HepG2 (cell line): ENCODE measurements around the gene NEK8. TPM values are rescaled to one million over a fixed set of nuclear protein-coding genes. Genes with fewer than 3 reads are reported as not detected.

Experiments
- ATRX ChIP-seq: sonication (generic); formaldehyde crosslinking; IDR thresholded peaks from 2 replicates; pipeline ENCODE4 v1.4.0; 2020; ENCODE audit warnings: missing genetic modification reagents, borderline replicate concordance
- GTF2F1 ChIP-seq: fragments of 150-350 bp; IDR thresholded peaks from 2 replicates; pipeline ENCODE4 v1.6.1; 2014; ENCODE audit warnings: low read length
- HOXA3 ChIP-seq: sonication (generic); formaldehyde crosslinking; IDR thresholded peaks from 2 replicates; pipeline ENCODE4 v1.5.0; 2020; ENCODE audit warnings: missing genetic modification reagents
- KMT2A ChIP-seq: sonication (generic); formaldehyde crosslinking; IDR thresholded peaks from 2 replicates; pipeline ENCODE4 v1.4.0; 2020; ENCODE audit warnings: missing genetic modification reagents
- MED8 ChIP-seq: sonication (generic); formaldehyde crosslinking; IDR thresholded peaks from 2 replicates; pipeline ENCODE4 v1.8.1; 2023; ENCODE audit warnings: mild to moderate bottlenecking, missing genetic modification reagents; ENCODE audit not compliant: insufficient replicate concordance
- MEF2D ChIP-seq: sonication (generic); formaldehyde crosslinking; IDR thresholded peaks from 2 replicates; pipeline ENCODE4 v1.5.1; 2020; ENCODE audit warnings: mild to moderate bottlenecking, missing genetic modification reagents
- NCOA2 ChIP-seq: sonication (generic); formaldehyde crosslinking; IDR thresholded peaks from 2 replicates; pipeline ENCODE4 v1.8.0; 2022; ENCODE audit warnings: inconsistent platforms
- NR2F2 ChIP-seq: IDR thresholded peaks from 2 replicates; pipeline ENCODE4 v1.6.1; 2012; ENCODE audit warnings: low read depth, inconsistent platforms, borderline replicate concordance
- REXO4 ChIP-seq: sonication (generic); formaldehyde crosslinking; IDR thresholded peaks from 2 replicates; pipeline ENCODE4 v1.8.0; 2022; ENCODE audit warnings: missing genetic modification reagents, mild to moderate bottlenecking, borderline replicate concordance
- RNF2 ChIP-seq: fragments of 450-650 bp; conservative IDR thresholded peaks from 2 replicates; pipeline ENCODE4 v1.6.1; 2016; ENCODE audit warnings: low read depth
- SNAPC2 ChIP-seq: sonication (generic); formaldehyde crosslinking; IDR thresholded peaks from 2 replicates; pipeline ENCODE4 v1.8.1; 2022; ENCODE audit warnings: mild to moderate bottlenecking, missing genetic modification reagents
- TOE1 ChIP-seq: sonication (generic); formaldehyde crosslinking; IDR thresholded peaks from 2 replicates; pipeline ENCODE4 v1.4.0; 2020; ENCODE audit warnings: mild to moderate bottlenecking, missing genetic modification reagents
- ZNF207 ChIP-seq: fragments of 450-650 bp; IDR thresholded peaks from 2 replicates; pipeline ENCODE4 v1.6.1; 2016; ENCODE audit warnings: antibody characterized with exemption, borderline replicate concordance
- ZNF33A ChIP-seq: sonication (generic); formaldehyde crosslinking; IDR thresholded peaks from 2 replicates; pipeline ENCODE4 v1.5.1; 2020; ENCODE audit warnings: missing genetic modification reagents, mild to moderate bottlenecking, moderate library complexity, borderline replicate concordance
- ZNF678 ChIP-seq: sonication (generic); formaldehyde crosslinking; IDR thresholded peaks from 2 replicates; pipeline ENCODE4 v1.4.0; 2020; ENCODE audit warnings: mild to moderate bottlenecking, missing genetic modification reagents
- ZNF747 ChIP-seq: sonication (generic); formaldehyde crosslinking; IDR thresholded peaks from 2 replicates; pipeline ENCODE4 v1.8.1; 2023; ENCODE audit warnings: missing genetic modification reagents, mild to moderate bottlenecking, borderline replicate concordance
- polyA plus RNA-seq, 8 experiments: library from polyadenylated mRNA; depleted of rRNA in 3 of 8; stranded (reverse) in 7 of 8; unstranded in 1 of 8; fragments of >200 nt; fragmentation: Illumina TruSeq in 4 of 8; extraction: Trizol in 4 of 8; gene quantifications; 2 replicates each; pipeline versions ENCODE4 v1.2.1 to v1.2.3, GENCODE V29; 2011 to 2016; ENCODE audit warnings: low read depth in 4 of 8, missing spikeins in 1 of 8, mixed read lengths in 1 of 8; ENCODE audit not compliant: insufficient read depth in 1 of 8
- total RNA-seq, 5 experiments: library from RNA; depleted of rRNA; stranded (reverse); fragments of >200 nt; fragmentation: Illumina TruSeq; extraction: Trizol; gene quantifications; 2 replicates each; pipeline ENCODE4 v1.2.3, GENCODE V29; 2016; ENCODE audit warnings: low read depth in 1 of 5
- TF ChIP-seq, protein P1 (sequence below): fragments of 450-650 bp; IDR thresholded peaks from 2 replicates; pipeline ENCODE4 v1.6.1; 2017; ENCODE audit warnings: mild to moderate bottlenecking
- TF ChIP-seq, protein P2 (sequence below): sonication (generic); formaldehyde crosslinking; IDR thresholded peaks from one replicate; pipeline ENCODE4 v1.5.1; 2020; ENCODE audit warnings: mild to moderate bottlenecking, missing genetic modification reagents; ENCODE audit errors: not compliant biosample characterization

Gene NEK8
- total and polyA plus RNA-seq, 2 of the 13 experiments (the other 11 are each of a cell fraction or from before 2014, with no cell fraction given): 5.8 to 13.5 TPM

DNA sequence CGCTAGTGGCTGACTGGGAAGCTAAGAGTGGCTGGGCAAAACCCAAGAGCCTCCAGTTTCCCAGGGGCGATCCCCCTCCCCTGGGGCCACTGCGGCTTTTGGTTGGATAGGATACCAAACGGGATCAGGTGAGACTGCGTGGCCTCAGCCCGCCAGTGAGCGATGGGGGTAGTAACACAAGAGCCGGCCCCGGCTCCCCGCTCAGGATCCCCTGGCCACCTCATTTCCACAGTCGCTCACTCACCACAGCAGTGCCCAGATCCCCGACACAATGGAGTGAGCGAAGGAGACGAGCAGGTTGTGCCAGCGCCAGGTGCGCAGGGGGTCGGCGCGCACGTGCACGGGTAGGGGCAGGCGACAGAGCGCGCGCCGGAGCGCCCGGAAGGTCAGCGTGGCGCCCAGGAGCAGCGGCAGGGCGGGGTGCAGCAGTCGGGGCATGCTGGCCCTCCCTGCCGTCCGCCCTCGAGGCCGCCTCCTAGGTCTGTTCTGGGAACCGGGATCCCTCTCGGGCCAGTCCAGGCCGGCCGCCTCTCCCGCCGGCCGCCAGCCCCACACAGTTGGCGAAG, 2.8 kb upstream of the NEK8 start (continued):
- TF ChIP-seq, protein P1, sequence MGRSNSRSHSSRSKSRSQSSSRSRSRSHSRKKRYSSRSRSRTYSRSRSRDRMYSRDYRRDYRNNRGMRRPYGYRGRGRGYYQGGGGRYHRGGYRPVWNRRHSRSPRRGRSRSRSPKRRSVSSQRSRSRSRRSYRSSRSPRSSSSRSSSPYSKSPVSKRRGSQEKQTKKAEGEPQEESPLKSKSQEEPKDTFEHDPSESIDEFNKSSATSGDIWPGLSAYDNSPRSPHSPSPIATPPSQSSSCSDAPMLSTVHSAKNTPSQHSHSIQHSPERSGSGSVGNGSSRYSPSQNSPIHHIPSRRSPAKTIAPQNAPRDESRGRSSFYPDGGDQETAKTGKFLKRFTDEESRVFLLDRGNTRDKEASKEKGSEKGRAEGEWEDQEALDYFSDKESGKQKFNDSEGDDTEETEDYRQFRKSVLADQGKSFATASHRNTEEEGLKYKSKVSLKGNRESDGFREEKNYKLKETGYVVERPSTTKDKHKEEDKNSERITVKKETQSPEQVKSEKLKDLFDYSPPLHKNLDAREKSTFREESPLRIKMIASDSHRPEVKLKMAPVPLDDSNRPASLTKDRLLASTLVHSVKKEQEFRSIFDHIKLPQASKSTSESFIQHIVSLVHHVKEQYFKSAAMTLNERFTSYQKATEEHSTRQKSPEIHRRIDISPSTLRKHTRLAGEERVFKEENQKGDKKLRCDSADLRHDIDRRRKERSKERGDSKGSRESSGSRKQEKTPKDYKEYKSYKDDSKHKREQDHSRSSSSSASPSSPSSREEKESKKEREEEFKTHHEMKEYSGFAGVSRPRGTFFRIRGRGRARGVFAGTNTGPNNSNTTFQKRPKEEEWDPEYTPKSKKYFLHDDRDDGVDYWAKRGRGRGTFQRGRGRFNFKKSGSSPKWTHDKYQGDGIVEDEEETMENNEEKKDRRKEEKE: no peak
- TF ChIP-seq, protein P2, sequence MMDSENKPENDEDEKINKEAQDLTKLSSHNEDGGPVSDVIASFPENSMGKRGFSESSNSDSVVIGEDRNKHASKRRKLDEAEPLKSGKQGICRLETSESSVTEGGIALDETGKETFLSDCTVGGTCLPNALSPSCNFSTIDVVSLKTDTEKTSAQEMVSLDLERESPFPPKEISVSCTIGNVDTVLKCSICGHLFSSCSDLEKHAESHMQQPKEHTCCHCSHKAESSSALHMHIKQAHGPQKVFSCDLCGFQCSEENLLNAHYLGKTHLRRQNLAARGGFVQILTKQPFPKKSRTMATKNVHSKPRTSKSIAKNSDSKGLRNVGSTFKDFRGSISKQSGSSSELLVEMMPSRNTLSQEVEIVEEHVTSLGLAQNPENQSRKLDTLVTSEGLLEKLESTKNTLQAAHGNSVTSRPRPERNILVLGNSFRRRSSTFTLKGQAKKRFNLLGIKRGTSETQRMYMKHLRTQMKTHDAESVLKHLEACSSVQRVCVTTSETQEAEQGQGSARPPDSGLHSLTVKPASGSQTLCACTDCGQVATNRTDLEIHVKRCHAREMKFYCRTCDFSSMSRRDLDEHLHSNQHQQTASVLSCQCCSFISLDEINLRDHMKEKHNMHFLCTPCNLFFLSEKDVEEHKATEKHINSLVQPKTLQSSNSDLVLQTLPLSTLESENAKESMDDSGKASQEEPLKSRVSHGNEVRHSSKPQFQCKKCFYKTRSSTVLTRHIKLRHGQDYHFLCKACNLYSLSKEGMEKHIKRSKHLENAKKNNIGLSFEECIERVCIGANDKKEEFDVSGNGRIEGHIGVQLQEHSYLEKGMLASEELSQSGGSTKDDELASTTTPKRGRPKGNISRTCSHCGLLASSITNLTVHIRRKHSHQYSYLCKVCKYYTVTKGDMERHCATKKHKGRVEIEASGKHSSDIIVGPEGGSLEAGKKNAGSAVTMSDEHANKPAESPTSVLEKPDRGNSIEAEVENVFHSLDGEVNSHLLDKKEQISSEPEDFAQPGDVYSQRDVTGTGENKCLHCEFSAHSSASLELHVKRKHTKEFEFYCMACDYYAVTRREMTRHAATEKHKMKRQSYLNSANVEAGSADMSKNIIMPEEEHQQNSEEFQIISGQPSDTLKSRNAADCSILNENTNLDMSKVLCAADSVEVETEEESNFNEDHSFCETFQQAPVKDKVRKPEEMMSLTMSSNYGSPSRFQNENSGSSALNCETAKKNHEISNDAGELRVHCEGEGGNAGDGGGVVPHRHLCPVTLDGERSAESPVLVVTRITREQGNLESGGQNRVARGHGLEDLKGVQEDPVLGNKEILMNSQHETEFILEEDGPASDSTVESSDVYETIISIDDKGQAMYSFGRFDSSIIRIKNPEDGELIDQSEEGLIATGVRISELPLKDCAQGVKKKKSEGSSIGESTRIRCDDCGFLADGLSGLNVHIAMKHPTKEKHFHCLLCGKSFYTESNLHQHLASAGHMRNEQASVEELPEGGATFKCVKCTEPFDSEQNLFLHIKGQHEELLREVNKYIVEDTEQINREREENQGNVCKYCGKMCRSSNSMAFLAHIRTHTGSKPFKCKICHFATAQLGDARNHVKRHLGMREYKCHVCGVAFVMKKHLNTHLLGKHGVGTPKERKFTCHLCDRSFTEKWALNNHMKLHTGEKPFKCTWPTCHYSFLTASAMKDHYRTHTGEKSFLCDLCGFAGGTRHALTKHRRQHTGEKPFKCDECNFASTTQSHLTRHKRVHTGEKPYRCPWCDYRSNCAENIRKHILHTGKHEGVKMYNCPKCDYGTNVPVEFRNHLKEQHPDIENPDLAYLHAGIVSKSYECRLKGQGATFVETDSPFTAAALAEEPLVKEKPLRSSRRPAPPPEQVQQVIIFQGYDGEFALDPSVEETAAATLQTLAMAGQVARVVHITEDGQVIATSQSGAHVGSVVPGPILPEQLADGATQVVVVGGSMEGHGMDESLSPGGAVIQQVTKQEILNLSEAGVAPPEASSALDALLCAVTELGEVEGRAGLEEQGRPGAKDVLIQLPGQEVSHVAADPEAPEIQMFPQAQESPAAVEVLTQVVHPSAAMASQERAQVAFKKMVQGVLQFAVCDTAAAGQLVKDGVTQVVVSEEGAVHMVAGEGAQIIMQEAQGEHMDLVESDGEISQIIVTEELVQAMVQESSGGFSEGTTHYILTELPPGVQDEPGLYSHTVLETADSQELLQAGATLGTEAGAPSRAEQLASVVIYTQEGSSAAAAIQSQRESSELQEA (CRISPR knock-in tag): peak; percentile 56
- TF ChIP-seq ATRX: no peak
- no peak for TF ChIP-seq MEF2D
- TF ChIP-seq REXO4: peak; percentile 79; the same call in 1 of the 2 replicates
- no peak for TF ChIP-seq MED8 (CRISPR knock-in tag)
- TF ChIP-seq HOXA3 (CRISPR knock-in tag): peak; percentile 27; the same call in 1 of the 2 replicates
- peak; percentile 83; the same call in 1 of the 2 replicates for TF ChIP-seq ZNF678 (CRISPR knock-in tag)
- TF ChIP-seq RNF2: peak; percentile 48; the same call in 1 of the 2 replicates
- peak; percentile 47; the same call in 1 of the 2 replicates for TF ChIP-seq NCOA2 (CRISPR knock-in tag)
- TF ChIP-seq ZNF747: no peak; the same call in 1 of the 2 replicates
- no peak for TF ChIP-seq TOE1 (CRISPR knock-in tag)
- TF ChIP-seq ZNF207: no peak
- no peak for TF ChIP-seq ZNF33A (CRISPR knock-in tag)
- TF ChIP-seq GTF2F1: no peak
- TF ChIP-seq KMT2A (CRISPR knock-in tag): no peak; the same call in 1 of the 2 replicates
- TF ChIP-seq SNAPC2: no peak
- TF ChIP-seq NR2F2: peak; percentile 38; the same call in 1 of the 2 replicates
